Sigmoid colon (tissue), 4 donors: ENCODE results near the gene SON.

Source experiments
- CTCF ChIP-seq, 4 experiments: fragments of 450-650 bp in 3 of 4; fragments of 200-600 bp in 1 of 4; IDR thresholded peaks; one replicate each; pipeline ENCODE4 v1.5.1; 2016 to 2019; ENCODE audit warnings: antibody characterized with exemption in 4 of 4, mild to moderate bottlenecking in 3 of 4, moderate library complexity in 2 of 4
- EP300 ChIP-seq, 4 donors: sonication (generic); formaldehyde crosslinking; IDR thresholded peaks; one replicate each; pipeline ENCODE4 v1.6.1; 2017; ENCODE audit warnings: antibody characterized with exemption in 4 of 4
- POLR2AphosphoS5 ChIP-seq, 4 donors: sonication (generic); formaldehyde crosslinking; IDR thresholded peaks; one replicate each; pipeline ENCODE4 v1.6.1; 2017; ENCODE audit warnings: antibody characterized with exemption in 4 of 4

- TF ChIP-seq CTCF (IDR thresholded peaks at IDR 0.05) (no peak), EP300 (IDR thresholded peaks at IDR 0.05) (no peak), POLR2AphosphoS5 (IDR thresholded peaks at IDR 0.05) (no peak)
Observed at GRCh38 chr21:33514229-33514628, 28.6 kb upstream of the SON start.
